KMS-11 (cell line): ENCODE data around the gene GAREM1.

ENCODE experiments used
- H2AFZ ChIP-seq: fragments of 200-600 bp; sonication (generic); 2 replicates; pipeline ENCODE4 v1.6.1; 2016; ENCODE audit warnings: antibody characterized with exemption, mixed run types, low read depth
- H3K27ac ChIP-seq: fragments of 200-600 bp; sonication (generic); 2 replicates; pipeline ENCODE4 v1.6.1; 2016; ENCODE audit warnings: mild to moderate bottlenecking, mixed run types
- H3K27me3 ChIP-seq: fragments of 200-600 bp; sonication (generic); 2 replicates; pipeline ENCODE4 v1.6.1; 2017; ENCODE audit warnings: mild to moderate bottlenecking, low read depth, mixed run types, moderate library complexity; ENCODE audit not compliant: insufficient read depth
- H3K36me3 ChIP-seq: fragments of 200-600 bp; sonication (generic); 2 replicates; pipeline ENCODE4 v1.6.1; 2017; ENCODE audit warnings: mild to moderate bottlenecking, mixed run types; ENCODE audit not compliant: insufficient read depth
- H3K4me1 ChIP-seq: fragments of 200-600 bp; sonication (generic); 2 replicates; pipeline ENCODE4 v1.6.1; 2016; ENCODE audit warnings: mild to moderate bottlenecking, low read depth, mixed run types; ENCODE audit not compliant: poor library complexity, severe bottlenecking
- H3K4me2 ChIP-seq: fragments of 200-600 bp; sonication (generic); 2 replicates; pipeline ENCODE4 v1.7.0; 2016; ENCODE audit warnings: mild to moderate bottlenecking, mixed run types
- H3K4me3 ChIP-seq: fragments of 200-600 bp; sonication (generic); IDR thresholded peaks from 2 replicates; pipeline ENCODE4 v1.6.1; 2017; ENCODE audit warnings: low read depth, low read length, mixed read lengths; ENCODE audit not compliant: insufficient read depth
- H3K79me2 ChIP-seq: fragments of 200-600 bp; sonication (generic); 2 replicates; pipeline ENCODE4 v1.6.1; 2016; ENCODE audit warnings: low read depth, mixed run types; ENCODE audit not compliant: insufficient read depth
- H3K9ac ChIP-seq: fragments of 200-600 bp; sonication (generic); 2 replicates; pipeline ENCODE4 v1.6.1; 2016; ENCODE audit warnings: mild to moderate bottlenecking, mixed run types
- H4K20me1 ChIP-seq: fragments of 200-600 bp; sonication (generic); 2 replicates; pipeline ENCODE4 v1.6.1; 2016; ENCODE audit warnings: mild to moderate bottlenecking, mixed run types; ENCODE audit not compliant: insufficient read depth
- TF ChIP-seq, protein P1 (sequence below): fragments of 200-600 bp; sonication (generic); conservative IDR thresholded peaks from 2 replicates; pipeline ENCODE4 v1.6.1; 2017; ENCODE audit warnings: low read depth, mild to moderate bottlenecking, antibody characterized with exemption, low read length, moderate library complexity, mixed read lengths

Gene GAREM1

DNA sequence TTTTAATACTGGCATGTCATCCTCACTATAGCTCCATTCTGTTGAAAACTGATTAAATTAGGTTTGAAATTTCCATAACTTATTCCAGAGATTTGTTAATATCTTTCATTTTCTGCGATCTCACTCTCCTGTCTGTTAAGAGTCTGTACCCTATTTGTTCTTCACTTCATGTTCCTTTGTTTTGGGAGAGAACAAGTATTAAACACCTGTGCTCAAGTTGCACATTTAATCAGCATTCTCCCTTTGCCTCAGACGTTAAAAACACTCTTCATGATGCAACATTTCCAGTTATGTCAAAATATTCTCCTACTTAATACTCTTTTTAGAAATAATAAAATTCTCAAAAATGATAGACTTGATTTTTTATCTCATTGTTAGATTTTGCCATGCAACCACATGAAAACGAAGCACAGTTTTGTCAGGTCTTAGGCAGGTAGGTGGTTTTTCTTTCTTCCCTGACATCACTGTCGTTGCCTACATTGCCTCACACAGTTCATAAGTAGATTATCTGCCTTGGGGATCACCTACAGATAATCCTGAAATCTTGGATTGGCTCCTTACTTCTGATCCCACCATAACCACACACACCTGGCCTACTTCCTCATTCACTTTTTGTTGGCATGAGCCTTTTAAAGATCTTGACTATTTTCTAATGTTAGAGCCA lies 109.9 kb downstream of the GAREM1 start:
- H3K27me3 ChIP-seq, result no peaks in the 10 kb centered on the region
- H3K9ac ChIP-seq, result no peak overlapping the region
- no peaks in the 10 kb centered on the region for H3K36me3 ChIP-seq
- H3K27ac ChIP-seq, result no peak overlapping the region
- no peaks in the 10 kb centered on the region for H4K20me1 ChIP-seq
- no peak overlapping the region for H3K4me2 ChIP-seq
- TF ChIP-seq, protein P1, sequence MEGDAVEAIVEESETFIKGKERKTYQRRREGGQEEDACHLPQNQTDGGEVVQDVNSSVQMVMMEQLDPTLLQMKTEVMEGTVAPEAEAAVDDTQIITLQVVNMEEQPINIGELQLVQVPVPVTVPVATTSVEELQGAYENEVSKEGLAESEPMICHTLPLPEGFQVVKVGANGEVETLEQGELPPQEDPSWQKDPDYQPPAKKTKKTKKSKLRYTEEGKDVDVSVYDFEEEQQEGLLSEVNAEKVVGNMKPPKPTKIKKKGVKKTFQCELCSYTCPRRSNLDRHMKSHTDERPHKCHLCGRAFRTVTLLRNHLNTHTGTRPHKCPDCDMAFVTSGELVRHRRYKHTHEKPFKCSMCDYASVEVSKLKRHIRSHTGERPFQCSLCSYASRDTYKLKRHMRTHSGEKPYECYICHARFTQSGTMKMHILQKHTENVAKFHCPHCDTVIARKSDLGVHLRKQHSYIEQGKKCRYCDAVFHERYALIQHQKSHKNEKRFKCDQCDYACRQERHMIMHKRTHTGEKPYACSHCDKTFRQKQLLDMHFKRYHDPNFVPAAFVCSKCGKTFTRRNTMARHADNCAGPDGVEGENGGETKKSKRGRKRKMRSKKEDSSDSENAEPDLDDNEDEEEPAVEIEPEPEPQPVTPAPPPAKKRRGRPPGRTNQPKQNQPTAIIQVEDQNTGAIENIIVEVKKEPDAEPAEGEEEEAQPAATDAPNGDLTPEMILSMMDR, result no peak
- no peaks in the 10 kb centered on the region for H3K79me2 ChIP-seq
- H3K4me1 ChIP-seq, result peaks cover 7% of the 10 kb centered on the region
- no peak overlapping the region for H2AFZ ChIP-seq
- H3K4me3 ChIP-seq, result no peak overlapping the region

DNA sequence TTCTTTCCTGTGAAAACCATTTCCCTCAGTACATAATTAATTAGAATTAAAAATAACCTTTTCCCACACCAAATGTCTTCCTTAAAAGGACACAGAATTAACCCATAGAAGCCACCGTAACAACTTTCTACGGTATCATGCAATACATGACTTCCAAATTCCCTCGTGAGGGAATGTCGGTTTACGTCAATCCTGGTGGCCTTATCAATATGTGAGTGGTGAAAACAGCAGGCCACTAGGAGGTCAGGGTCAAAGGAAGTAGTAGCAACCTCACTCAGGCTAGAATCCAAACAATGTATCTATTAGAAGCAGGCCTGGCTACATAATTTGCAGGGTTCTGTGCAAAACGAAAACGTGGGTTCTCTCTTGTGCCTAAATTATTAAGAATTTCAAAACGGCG lies 112.2 kb downstream of the GAREM1 start:
- Histone ChIP-seq H3K36me3 (no peaks in the 10 kb centered on the region), H3K4me1 (peaks cover 7% of the 10 kb centered on the region), H3K9ac (no peak overlapping the region), H3K27me3 (no peaks in the 10 kb centered on the region), H3K27ac (no peak overlapping the region), H3K4me2 (no peak overlapping the region), H3K4me3 (no peak overlapping the region), H2AFZ (no peak overlapping the region), H4K20me1 (no peaks in the 10 kb centered on the region), H3K79me2 (no peaks in the 10 kb centered on the region)
- TF ChIP-seq, protein P1, result no peak

DNA sequence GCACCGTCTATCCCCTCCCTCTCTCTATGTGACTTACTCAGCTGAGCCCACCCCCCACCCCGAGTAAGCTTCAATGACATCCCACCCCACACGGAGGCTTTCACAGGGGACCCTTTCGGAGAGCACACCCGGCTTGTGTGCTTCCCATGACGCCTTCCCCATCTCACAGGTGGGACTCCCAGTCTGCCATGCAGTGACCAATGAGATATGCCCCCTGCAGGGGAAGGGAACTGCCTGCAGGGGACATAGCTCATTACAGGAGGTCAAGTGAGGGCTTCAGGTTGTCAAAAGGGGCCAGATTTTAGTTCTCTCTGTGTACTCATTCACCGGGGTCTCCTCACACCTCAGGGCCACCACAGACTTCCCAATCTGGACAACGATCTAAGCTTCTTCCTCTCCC lies 112.6 kb downstream of the GAREM1 start:
- H4K20me1 ChIP-seq, result no peaks in the 10 kb centered on the region
- H3K36me3 ChIP-seq, result no peaks in the 10 kb centered on the region
- no peaks in the 10 kb centered on the region for H3K27me3 ChIP-seq
- H3K79me2 ChIP-seq, result no peaks in the 10 kb centered on the region
- H3K9ac ChIP-seq, result no peak overlapping the region
- no peak overlapping the region for H3K27ac ChIP-seq
- H3K4me2 ChIP-seq, result no peak overlapping the region
- H2AFZ ChIP-seq, result no peak overlapping the region
- no peak overlapping the region for H3K4me3 ChIP-seq
- peaks cover 7% of the 10 kb centered on the region for H3K4me1 ChIP-seq
- TF ChIP-seq, protein P1, result no peak

DNA sequence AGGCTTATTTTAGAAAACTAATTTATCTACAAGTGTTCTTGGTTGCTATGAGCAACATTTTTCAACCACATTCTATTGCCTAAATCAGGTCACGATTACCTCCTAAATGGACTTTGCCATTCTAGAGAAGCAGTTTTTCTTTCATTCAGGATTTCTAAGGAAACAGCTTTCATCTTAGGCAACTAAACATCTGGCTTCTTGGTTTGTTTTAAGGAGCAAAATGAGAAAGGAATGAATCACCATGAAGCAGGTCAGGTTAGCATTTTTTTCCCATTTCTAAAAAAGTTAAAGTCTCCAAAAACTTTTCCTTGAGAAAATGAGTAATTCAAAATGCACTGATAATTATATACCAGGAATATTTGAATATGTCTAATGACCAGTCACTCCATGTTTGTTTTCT lies 114.8 kb downstream of the GAREM1 start:
- Histone ChIP-seq H3K4me2 (no peak overlapping the region), H3K4me1 (no peaks in the 10 kb centered on the region), H3K79me2 (no peaks in the 10 kb centered on the region), H2AFZ (no peak overlapping the region), H3K4me3 (no peak overlapping the region), H4K20me1 (no peaks in the 10 kb centered on the region), H3K9ac (no peak overlapping the region), H3K27ac (no peak overlapping the region), H3K27me3 (no peaks in the 10 kb centered on the region), H3K36me3 (no peaks in the 10 kb centered on the region)
- TF ChIP-seq, protein P1, result no peak
